ENCODE results near the gene GLRA2.

- TF ChIP-seq GATA2 (IDR thresholded peaks at IDR 0.05; ENCODE audit: low read depth, low read length) (no peak), GATA3 (IDR thresholded peaks at IDR 0.05; ENCODE audit: low read depth, low read length) (no peak)
Observed at GRCh38 chrX:14694611-14695010, 165.3 kb downstream of the GLRA2 start.
